HepG2 (cell line): Measurements from ENCODE around the gene MGAT2. TPM values are rescaled to one million over a fixed set of nuclear protein-coding genes. Genes with fewer than 3 reads are reported as not detected.

Experiments used
- CENPT ChIP-seq: sonication (generic); formaldehyde crosslinking; IDR thresholded peaks from 2 replicates; pipeline ENCODE4 v1.8.0; 2022; ENCODE audit warnings: low read depth, mild to moderate bottlenecking, moderate library complexity, missing genetic modification reagents
- DR1 ChIP-seq: sonication (generic); formaldehyde crosslinking; IDR thresholded peaks from 2 replicates; pipeline ENCODE4 v1.8.0; 2021; ENCODE audit warnings: mild to moderate bottlenecking, missing genetic modification reagents, inconsistent platforms
- KDM3A ChIP-seq: IDR thresholded peaks from 2 replicates; pipeline ENCODE4 v1.6.1; 2018; ENCODE audit warnings: low read depth, missing compliant biosample characterization
- MYNN ChIP-seq: sonication (generic); formaldehyde crosslinking; IDR thresholded peaks from 2 replicates; pipeline ENCODE4 v1.4.0; 2020; ENCODE audit warnings: mild to moderate bottlenecking, low read depth, missing genetic modification reagents
- POLR2A ChIP-seq, 2 experiments: IDR thresholded peaks; 2 replicates each; pipeline ENCODE4 v1.6.1; 2011; ENCODE audit warnings: low read depth in 2 of 2, low read length in 2 of 2, mild to moderate bottlenecking in 1 of 2, moderate library complexity in 1 of 2; ENCODE audit not compliant: insufficient read depth in 1 of 2
- RBFOX2 ChIP-seq: fragments of 200-400 bp; formaldehyde crosslinking; IDR thresholded peaks from 2 replicates; pipeline ENCODE4 v1.6.1; 2017; ENCODE audit warnings: low read depth, mild to moderate bottlenecking, low read length
- SIX1 ChIP-seq: sonication (generic); formaldehyde crosslinking; IDR thresholded peaks from 2 replicates; pipeline ENCODE4 v1.4.0; 2020; ENCODE audit warnings: missing genetic modification reagents, borderline replicate concordance
- SMAD9 ChIP-seq: sonication (generic); formaldehyde crosslinking; IDR thresholded peaks from 2 replicates; pipeline ENCODE4 v1.5.1; 2020; ENCODE audit warnings: mild to moderate bottlenecking, missing genetic modification reagents
- YEATS2 ChIP-seq: sonication (generic); formaldehyde crosslinking; IDR thresholded peaks from 2 replicates; pipeline ENCODE4 v1.4.0; 2020; ENCODE audit warnings: missing genetic modification reagents, borderline replicate concordance
- ZNF20 ChIP-seq: sonication (generic); formaldehyde crosslinking; IDR thresholded peaks from 2 replicates; pipeline ENCODE4 v1.4.0; 2020; ENCODE audit warnings: mild to moderate bottlenecking, moderate library complexity, missing genetic modification reagents
- polyA plus RNA-seq, 8 experiments: library from polyadenylated mRNA; depleted of rRNA in 3 of 8; stranded (reverse) in 7 of 8; unstranded in 1 of 8; fragments of >200 nt; fragmentation: Illumina TruSeq in 4 of 8; extraction: Trizol in 4 of 8; gene quantifications; 2 replicates each; pipeline versions ENCODE4 v1.2.1 to v1.2.3, GENCODE V29; 2011 to 2016; ENCODE audit warnings: low read depth in 4 of 8, missing spikeins in 1 of 8, mixed read lengths in 1 of 8; ENCODE audit not compliant: insufficient read depth in 1 of 8
- total RNA-seq, 5 experiments: library from RNA; depleted of rRNA; stranded (reverse); fragments of >200 nt; fragmentation: Illumina TruSeq; extraction: Trizol; gene quantifications; 2 replicates each; pipeline ENCODE4 v1.2.3, GENCODE V29; 2016; ENCODE audit warnings: low read depth in 1 of 5
- TF ChIP-seq, protein P1 (sequence below): sonication (generic); formaldehyde crosslinking; IDR thresholded peaks from 2 replicates; pipeline ENCODE4 v1.4.0; 2020; ENCODE audit warnings: mild to moderate bottlenecking, missing genetic modification reagents
- TF ChIP-seq, protein P2 (sequence below): sonication (generic); formaldehyde crosslinking; IDR thresholded peaks from 2 replicates; pipeline ENCODE4 v1.5.1; 2020; ENCODE audit warnings: missing genetic modification reagents, mild to moderate bottlenecking, borderline replicate concordance
- TF ChIP-seq, protein P3 (sequence below): sonication (generic); formaldehyde crosslinking; IDR thresholded peaks from 2 replicates; pipeline ENCODE4 v1.9.0; 2021; ENCODE audit warnings: mild to moderate bottlenecking, missing genetic modification reagents
- TF ChIP-seq, protein P4 (sequence below): sonication (generic); formaldehyde crosslinking; IDR thresholded peaks from 2 replicates; pipeline ENCODE4 v1.8.0; 2022; ENCODE audit warnings: mild to moderate bottlenecking, missing genetic modification reagents, borderline replicate concordance

The MGAT2 gene
- total and polyA plus RNA-seq, 2 of the 13 experiments (the other 11 are each of a cell fraction or from before 2014, with no cell fraction given), result 12.9 to 51.9 TPM

DNA sequence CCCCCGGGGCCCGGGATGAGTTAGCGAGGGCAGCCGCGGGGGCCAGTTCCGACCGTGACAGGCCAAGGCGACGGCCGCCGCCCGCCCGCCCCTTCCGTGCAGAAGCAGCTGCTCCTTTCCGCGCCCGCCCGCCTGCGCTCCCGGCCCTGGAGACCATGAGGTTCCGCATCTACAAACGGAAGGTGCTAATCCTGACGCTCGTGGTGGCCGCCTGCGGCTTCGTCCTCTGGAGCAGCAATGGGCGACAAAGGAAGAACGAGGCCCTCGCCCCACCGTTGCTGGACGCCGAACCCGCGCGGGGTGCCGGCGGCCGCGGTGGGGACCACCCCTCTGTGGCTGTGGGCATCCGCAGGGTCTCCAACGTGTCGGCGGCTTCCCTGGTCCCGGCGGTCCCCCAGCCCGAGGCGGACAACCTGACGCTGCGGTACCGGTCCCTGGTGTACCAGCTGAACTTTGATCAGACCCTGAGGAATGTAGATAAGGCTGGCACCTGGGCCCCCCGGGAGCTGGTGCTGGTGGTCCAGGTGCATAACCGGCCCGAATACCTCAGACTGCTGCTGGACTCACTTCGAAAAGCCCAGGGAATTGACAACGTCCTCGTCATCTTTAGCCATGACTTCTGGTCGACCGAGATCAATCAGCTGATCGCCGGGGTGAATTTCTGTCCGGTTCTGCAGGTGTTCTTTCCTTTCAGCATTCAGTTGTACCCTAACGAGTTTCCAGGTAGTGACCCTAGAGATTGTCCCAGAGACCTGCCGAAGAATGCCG, 699 bp downstream of the MGAT2 start (continued):
- TF ChIP-seq, protein P1, sequence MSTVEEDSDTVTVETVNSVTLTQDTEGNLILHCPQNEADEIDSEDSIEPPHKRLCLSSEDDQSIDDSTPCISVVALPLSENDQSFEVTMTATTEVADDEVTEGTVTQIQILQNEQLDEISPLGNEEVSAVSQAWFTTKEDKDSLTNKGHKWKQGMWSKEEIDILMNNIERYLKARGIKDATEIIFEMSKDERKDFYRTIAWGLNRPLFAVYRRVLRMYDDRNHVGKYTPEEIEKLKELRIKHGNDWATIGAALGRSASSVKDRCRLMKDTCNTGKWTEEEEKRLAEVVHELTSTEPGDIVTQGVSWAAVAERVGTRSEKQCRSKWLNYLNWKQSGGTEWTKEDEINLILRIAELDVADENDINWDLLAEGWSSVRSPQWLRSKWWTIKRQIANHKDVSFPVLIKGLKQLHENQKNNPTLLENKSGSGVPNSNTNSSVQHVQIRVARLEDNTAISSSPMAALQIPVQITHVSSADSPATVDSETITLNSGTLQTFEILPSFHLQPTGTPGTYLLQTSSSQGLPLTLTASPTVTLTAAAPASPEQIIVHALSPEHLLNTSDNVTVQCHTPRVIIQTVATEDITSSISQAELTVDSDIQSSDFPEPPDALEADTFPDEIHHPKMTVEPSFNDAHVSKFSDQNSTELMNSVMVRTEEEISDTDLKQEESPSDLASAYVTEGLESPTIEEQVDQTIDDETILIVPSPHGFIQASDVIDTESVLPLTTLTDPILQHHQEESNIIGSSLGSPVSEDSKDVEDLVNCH, result no peak
- TF ChIP-seq KDM3A (0 out of 2 replicates have a peak, but pooled peaks have one; percentile 6), YEATS2 (CRISPR knock-in tag) (no peak), CENPT (CRISPR knock-in tag) (no peak), SIX1 (0 out of 2 replicates have a peak, but pooled peaks have one; percentile 16), SMAD9 (CRISPR knock-in tag) (no peak), ZNF20 (CRISPR knock-in tag) (no peak), DR1 (no peak), RBFOX2 (peak; percentile 17; the same call in 1 of the 2 replicates), POLR2A (IDR thresholded peaks at IDR 0.05; ENCODE audit: insufficient read depth in 1 of 2, low read depth in 2 of 2, low read length in 2 of 2) (peak in 1 of 2 experiments; percentile 52; a peak in 1 of 4 replicates), MYNN (CRISPR knock-in tag) (no peak)
- TF ChIP-seq, protein P2, sequence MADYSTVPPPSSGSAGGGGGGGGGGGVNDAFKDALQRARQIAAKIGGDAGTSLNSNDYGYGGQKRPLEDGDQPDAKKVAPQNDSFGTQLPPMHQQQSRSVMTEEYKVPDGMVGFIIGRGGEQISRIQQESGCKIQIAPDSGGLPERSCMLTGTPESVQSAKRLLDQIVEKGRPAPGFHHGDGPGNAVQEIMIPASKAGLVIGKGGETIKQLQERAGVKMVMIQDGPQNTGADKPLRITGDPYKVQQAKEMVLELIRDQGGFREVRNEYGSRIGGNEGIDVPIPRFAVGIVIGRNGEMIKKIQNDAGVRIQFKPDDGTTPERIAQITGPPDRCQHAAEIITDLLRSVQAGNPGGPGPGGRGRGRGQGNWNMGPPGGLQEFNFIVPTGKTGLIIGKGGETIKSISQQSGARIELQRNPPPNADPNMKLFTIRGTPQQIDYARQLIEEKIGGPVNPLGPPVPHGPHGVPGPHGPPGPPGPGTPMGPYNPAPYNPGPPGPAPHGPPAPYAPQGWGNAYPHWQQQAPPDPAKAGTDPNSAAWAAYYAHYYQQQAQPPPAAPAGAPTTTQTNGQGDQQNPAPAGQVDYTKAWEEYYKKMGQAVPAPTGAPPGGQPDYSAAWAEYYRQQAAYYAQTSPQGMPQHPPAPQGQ, result no peak
- TF ChIP-seq, protein P3, sequence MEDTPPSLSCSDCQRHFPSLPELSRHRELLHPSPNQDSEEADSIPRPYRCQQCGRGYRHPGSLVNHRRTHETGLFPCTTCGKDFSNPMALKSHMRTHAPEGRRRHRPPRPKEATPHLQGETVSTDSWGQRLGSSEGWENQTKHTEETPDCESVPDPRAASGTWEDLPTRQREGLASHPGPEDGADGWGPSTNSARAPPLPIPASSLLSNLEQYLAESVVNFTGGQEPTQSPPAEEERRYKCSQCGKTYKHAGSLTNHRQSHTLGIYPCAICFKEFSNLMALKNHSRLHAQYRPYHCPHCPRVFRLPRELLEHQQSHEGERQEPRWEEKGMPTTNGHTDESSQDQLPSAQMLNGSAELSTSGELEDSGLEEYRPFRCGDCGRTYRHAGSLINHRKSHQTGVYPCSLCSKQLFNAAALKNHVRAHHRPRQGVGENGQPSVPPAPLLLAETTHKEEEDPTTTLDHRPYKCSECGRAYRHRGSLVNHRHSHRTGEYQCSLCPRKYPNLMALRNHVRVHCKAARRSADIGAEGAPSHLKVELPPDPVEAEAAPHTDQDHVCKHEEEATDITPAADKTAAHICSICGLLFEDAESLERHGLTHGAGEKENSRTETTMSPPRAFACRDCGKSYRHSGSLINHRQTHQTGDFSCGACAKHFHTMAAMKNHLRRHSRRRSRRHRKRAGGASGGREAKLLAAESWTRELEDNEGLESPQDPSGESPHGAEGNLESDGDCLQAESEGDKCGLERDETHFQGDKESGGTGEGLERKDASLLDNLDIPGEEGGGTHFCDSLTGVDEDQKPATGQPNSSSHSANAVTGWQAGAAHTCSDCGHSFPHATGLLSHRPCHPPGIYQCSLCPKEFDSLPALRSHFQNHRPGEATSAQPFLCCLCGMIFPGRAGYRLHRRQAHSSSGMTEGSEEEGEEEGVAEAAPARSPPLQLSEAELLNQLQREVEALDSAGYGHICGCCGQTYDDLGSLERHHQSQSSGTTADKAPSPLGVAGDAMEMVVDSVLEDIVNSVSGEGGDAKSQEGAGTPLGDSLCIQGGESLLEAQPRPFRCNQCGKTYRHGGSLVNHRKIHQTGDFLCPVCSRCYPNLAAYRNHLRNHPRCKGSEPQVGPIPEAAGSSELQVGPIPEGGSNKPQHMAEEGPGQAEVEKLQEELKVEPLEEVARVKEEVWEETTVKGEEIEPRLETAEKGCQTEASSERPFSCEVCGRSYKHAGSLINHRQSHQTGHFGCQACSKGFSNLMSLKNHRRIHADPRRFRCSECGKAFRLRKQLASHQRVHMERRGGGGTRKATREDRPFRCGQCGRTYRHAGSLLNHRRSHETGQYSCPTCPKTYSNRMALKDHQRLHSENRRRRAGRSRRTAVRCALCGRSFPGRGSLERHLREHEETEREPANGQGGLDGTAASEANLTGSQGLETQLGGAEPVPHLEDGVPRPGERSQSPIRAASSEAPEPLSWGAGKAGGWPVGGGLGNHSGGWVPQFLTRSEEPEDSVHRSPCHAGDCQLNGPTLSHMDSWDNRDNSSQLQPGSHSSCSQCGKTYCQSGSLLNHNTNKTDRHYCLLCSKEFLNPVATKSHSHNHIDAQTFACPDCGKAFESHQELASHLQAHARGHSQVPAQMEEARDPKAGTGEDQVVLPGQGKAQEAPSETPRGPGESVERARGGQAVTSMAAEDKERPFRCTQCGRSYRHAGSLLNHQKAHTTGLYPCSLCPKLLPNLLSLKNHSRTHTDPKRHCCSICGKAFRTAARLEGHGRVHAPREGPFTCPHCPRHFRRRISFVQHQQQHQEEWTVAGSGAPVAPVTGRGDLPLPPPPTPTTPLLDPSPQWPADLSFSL (CRISPR knock-in tag), result no peak
- TF ChIP-seq, protein P4, sequence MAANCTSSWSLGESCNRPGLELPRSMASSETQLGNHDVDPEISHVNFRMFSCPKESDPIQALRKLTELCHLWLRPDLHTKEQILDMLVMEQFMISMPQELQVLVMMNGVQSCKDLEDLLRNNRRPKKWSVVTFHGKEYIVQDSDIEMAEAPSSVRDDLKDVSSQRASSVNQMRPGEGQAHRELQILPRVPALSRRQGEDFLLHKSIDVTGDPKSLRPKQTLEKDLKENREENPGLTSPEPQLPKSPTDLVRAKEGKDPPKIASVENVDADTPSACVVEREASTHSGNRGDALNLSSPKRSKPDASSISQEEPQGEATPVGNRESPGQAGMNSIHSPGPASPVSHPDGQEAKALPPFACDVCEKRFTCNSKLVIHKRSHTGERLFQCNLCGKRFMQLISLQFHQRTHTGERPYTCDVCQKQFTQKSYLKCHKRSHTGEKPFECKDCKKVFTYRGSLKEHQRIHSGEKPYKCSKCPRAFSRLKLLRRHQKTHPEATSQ (CRISPR knock-in tag), result no peak
